Sciatic nerve (tissue), 2 donors: Measurements from ENCODE around the gene SPRR2F. TPM values are rescaled to one million over a fixed set of nuclear protein-coding genes. Genes with fewer than 3 reads are reported as not detected.

ENCODE experiments used
- ATAC-seq: fragments of 200-7000 bp; cut with Tn5 transposase; one replicate; pipeline ENCODE4 v1.9.1; 2020; ENCODE audit warnings: mild to moderate bottlenecking, moderate library complexity
- DNase-seq: peaks from one replicate; pipeline ENCODE4 v3.0.0-alpha.2; 2020; ENCODE audit warnings: low spot score
- intact Hi-C: fragments of 100-400 bp; cut with DNase I; formaldehyde crosslinking; loops from one replicate; pipeline ENCODE4 v1.14.2; 2022
- total RNA-seq: library from RNA; stranded (reverse); fragmentation: NEBNext Ultra II Directional; extraction: Animal tissue kit (Norgen Biotek cat#: 25700); gene quantifications from one replicate; pipeline ENCODE4 v1.2.1, GENCODE V29; 2021
- donor health status: DM: no; HTN: no; CAD: no.
- donor health status: DM: no; HTN: no; CAD: no.

The SPRR2F gene
- total RNA-seq, 1 donor from 2014 or later = not detected

GRCh38 chr1:153087652-153088051 is 25.7 kb downstream of the SPRR2F start:
- ATAC-seq (no peak), DNase-seq (no peak)
- intact Hi-C loops = no loop called here

GRCh38 chr1:153081736-153082135 is 31.6 kb downstream of the SPRR2F start:
- intact Hi-C loops = no loop called here
- no peak for ATAC-seq
- DNase-seq = no peak

DNA sequence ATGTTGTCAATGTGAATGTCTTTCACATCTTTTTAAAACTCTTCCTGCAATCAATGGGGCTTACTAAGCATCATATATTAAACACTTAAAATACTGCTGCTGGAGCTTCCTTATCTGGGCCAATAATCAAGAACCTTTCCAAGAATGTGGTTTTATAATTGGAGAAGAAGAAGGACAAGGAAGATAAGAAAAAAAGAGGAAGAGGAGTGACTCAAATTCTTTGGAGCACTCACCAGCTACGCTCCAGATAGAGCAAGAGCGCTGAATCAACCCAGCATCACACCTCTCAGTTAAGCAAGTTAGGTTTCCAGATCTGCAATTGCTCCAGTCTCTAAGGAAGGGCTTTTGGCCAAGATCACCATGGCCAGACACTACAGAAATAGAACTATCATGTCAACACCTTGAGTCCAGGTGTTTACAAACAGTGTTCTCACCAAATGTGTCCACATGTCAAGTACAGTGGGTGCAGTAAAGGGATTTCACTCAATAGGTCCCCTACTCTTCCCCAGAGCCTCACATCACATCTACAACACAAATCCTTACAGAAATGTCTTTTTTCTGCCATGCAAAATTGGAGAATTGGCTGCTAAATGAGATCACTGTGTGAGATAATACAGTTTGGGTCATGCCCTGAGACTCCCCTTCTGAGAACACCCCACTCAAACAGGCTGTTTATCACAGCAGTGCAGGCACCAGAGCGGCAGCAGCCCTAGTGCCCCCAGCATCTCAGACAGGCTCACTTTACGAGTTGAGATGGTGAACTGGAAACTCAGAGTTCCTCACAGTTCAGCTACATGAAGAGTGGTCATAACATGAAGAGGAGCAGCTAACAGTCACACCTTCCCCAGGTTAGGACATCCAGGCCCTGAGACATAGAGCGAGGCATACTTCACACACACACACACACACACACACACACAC is 40.2 kb downstream of the SPRR2F start:
- intact Hi-C loops = no loop called here
- no peak for DNase-seq
- ATAC-seq = no peak

DNA sequence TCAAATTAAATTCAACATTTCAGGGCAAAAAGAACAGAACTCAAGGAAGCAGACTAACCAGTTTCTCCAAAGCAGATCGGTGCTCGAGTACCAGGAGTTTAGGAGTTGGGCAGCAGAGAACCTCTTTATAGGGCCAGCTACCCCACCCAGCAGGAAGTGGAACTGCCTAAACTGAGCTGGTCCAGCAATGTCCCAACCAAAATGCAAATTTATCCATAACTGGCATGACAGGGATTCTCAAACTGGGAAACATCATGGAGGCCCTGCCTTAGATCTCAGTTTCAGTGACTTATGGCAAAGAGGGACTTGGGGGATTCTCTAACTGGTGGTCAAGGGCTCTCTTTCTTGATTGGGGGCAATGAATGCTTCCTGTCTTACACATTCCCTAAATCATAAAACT is 41.8 kb downstream of the SPRR2F start, which contains the start of gene SPRR2B:
Gene SPRR2B, minus strand, starts transcription at position 101 of the 400 bp plus-strand sequence. CDS start 772 bp downstream, outside the sequence.
- ATAC-seq (no peak), DNase-seq (no peak)
- intact Hi-C loops = no loop called here

GRCh38 chr1:153070243-153070642 is 43.1 kb downstream of the SPRR2F start:
- intact Hi-C loops = no loop called here
- DNase-seq (no peak), ATAC-seq (no peak)

Other genes with a start within 250 kb of the SPRR2F start
- gene SMCP, start 235.2 kb downstream of the SPRR2F start, total RNA-seq = not detected
- gene IVL, start 205.0 kb downstream of the SPRR2F start, total RNA-seq = not detected
- not detected for gene SPRR5, start 166.3 kb downstream of the SPRR2F start, total RNA-seq
- gene SPRR4, start 142.9 kb downstream of the SPRR2F start, total RNA-seq = not detected
- not detected for gene SPRR1A, start 129.4 kb downstream of the SPRR2F start, total RNA-seq
- gene SPRR3, start 111.8 kb downstream of the SPRR2F start, total RNA-seq = 0.45 TPM
- gene SPRR1B, start 82.3 kb downstream of the SPRR2F start, total RNA-seq = not detected
- gene SPRR2D, start 72.4 kb downstream of the SPRR2F start, total RNA-seq = not detected
- gene SPRR2A, start 56.0 kb downstream of the SPRR2F start, total RNA-seq = 0.67 TPM
- gene SPRR2B, start 41.9 kb downstream of the SPRR2F start, total RNA-seq = not detected
- gene SPRR2E, start 19.0 kb downstream of the SPRR2F start, total RNA-seq = not detected
- gene SPRR2G, start 37.4 kb upstream of the SPRR2F start, total RNA-seq = not detected
- gene LELP1, start 89.9 kb upstream of the SPRR2F start, total RNA-seq = not detected
- not detected for gene PRR9, start 104.1 kb upstream of the SPRR2F start, total RNA-seq
- not detected for gene LORICRIN, start 146.2 kb upstream of the SPRR2F start, total RNA-seq
- gene PGLYRP3, start 199.4 kb upstream of the SPRR2F start, total RNA-seq = not detected
- gene PGLYRP4, start 235.3 kb upstream of the SPRR2F start, total RNA-seq = not detected
- gene S100A9, start 244.3 kb upstream of the SPRR2F start, total RNA-seq = 225 TPM